GM19328 (cell line): ENCODE data around the gene PSMB3.
"Not testable (repeated sequence)": the region's sequence is repeated elsewhere in the genome, so short reads cannot be mapped to it uniquely, and the experiment has no call there.

Experiments used
- ATAC-seq: cut with Tn5 transposase; IDR thresholded peaks from one replicate; pipeline ENCODE4 v1.9.1; 2021; ENCODE audit warnings: mild to moderate bottlenecking, moderate library complexity; ENCODE audit not compliant: unreplicated experiment

The PSMB3 gene

GRCh38 chr17:38715216-38715943, 37.2 kb upstream of the PSMB3 start:
- ATAC-seq = no peak

- no peak for ATAC-seq
Observed at GRCh38 chr17:38716368-38717005, 36.1 kb upstream of the PSMB3 start.

GRCh38 chr17:38717139-38717745, 35.3 kb upstream of the PSMB3 start:
- ATAC-seq = no peak

- ATAC-seq = no peak
Observed at GRCh38 chr17:38719289-38719942, 33.1 kb upstream of the PSMB3 start.

GRCh38 chr17:38719943-38720641, 32.4 kb upstream of the PSMB3 start:
- ATAC-seq = no peak

GRCh38 chr17:38720941-38721340, 31.6 kb upstream of the PSMB3 start:
- no peak for ATAC-seq

- ATAC-seq = no peak
Observed at GRCh38 chr17:38721802-38722201, 30.7 kb upstream of the PSMB3 start.

GRCh38 chr17:38724337-38724988, 28.1 kb upstream of the PSMB3 start:
- ATAC-seq = no peak

GRCh38 chr17:38725066-38725465, 27.5 kb upstream of the PSMB3 start:
- ATAC-seq = no peak

GRCh38 chr17:38726145-38726544, 26.4 kb upstream of the PSMB3 start:
- not testable (repeated sequence) for ATAC-seq

- no peak for ATAC-seq
Observed at GRCh38 chr17:38727736-38728135, 24.8 kb upstream of the PSMB3 start.

- no peak for ATAC-seq
Observed at GRCh38 chr17:38728290-38728831, 24.2 kb upstream of the PSMB3 start.

GRCh38 chr17:38729368-38729885, 23.1 kb upstream of the PSMB3 start:
- no peak for ATAC-seq

GRCh38 chr17:38729886-38730525, 22.5 kb upstream of the PSMB3 start, which contains the start of gene CISD3:
Gene CISD3 (plus strand): TSS chr17:38730341. CDS start chr17:38730359, 18 bp downstream.
- peak; percentile 80 for ATAC-seq

GRCh38 chr17:38730526-38731379, 21.8 kb upstream of the PSMB3 start:
- ATAC-seq = no peak

GRCh38 chr17:38731526-38732294, 20.8 kb upstream of the PSMB3 start:
- ATAC-seq = no peak

- ATAC-seq = no peak
Observed at GRCh38 chr17:38732376-38733281, 19.9 kb upstream of the PSMB3 start.
